Germinal center (tissue), 1 donor: ENCODE results near the gene TRAPPC2L.
"Not testable (repeated sequence)": the region's sequence is repeated elsewhere in the genome, so short reads cannot be mapped to it uniquely, and the experiment has no call there.

Experiments
- DNase-seq: peaks from one replicate; pipeline ENCODE4 v3.0.0; 2012; ENCODE audit warnings: mixed read lengths, low spot score

Gene TRAPPC2L

DNA sequence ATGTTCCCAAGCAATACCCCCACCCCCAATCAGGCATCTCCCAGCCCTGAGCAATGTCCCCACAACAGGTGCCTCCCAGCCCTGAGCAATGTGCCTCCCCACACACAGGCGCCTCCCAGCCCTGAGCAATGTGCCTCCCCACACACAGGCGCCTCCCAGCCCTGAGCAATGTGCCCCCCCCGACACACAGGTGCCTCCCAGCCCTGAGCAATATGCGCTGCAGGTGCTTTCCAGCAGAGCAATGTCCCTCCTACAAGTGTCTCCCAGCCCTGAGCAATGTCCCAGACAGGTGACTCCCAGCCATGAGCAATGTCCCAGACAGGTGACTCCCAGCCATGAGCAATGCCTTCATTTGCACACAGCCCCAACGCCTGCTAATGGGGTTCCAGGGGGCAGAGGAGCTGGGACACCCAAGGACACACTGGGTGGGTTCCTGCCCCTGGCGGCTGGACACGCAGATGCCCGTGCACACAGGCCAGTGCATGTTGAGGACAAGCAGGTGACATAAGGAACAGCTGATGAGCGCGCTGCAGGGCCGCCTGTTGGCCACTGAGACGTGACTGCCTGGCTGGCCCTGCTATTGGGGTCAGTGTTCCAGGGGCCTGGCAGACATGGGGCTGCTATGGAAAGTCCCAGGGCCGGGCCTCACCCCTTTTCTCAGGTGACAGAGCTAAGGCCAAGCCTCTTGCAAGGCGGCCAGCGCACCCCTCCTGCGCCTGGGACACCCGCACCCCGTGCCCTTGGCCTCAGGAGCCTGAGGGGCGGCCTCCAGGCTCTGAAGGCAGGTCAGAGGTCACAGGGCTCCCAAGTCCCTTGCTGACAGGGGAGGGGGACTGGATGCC is 36.4 kb downstream of the TRAPPC2L start:
- no peak for DNase-seq

DNA sequence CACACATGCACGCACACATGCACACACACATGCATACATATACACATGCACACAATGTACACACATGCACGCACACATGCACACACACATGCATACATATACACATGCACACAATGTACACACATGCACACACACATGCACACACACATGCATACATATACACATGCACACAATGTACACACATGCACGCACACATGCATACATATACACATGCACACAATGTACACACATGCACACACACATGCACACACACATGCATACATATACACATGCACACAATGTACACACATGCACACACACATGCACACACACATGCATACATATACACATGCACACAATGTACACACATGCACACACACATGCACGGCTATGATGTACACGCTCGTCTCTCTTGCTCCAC is 37.3 kb downstream of the TRAPPC2L start:
- DNase-seq = not testable (repeated sequence)

GRCh38 chr16:88894681-88895300 is 37.9 kb downstream of the TRAPPC2L start:
- DNase-seq = no peak

DNA sequence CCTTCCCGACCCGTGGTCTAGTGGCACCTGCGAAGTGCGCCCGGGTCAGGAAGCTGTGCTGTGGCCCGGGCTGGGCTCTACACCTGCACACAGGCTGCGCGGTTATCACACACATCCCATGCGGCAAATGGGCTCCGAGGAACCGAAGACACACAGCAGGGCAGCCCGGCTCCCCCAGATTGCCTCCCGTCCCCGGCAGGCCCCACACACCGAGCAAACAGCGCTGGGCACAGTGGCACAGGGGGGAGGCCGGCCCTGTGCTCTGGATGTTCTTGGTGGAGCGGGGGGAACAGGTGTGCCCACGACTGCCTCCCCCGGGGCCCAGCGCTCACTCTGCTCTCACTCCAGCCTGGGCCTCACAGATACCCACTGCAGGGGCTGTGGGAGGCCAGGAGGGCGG is 38.4 kb downstream of the TRAPPC2L start:
- DNase-seq = no peak

GRCh38 chr16:88896238-88897070 is 39.5 kb downstream of the TRAPPC2L start:
- DNase-seq = no peak

DNA sequence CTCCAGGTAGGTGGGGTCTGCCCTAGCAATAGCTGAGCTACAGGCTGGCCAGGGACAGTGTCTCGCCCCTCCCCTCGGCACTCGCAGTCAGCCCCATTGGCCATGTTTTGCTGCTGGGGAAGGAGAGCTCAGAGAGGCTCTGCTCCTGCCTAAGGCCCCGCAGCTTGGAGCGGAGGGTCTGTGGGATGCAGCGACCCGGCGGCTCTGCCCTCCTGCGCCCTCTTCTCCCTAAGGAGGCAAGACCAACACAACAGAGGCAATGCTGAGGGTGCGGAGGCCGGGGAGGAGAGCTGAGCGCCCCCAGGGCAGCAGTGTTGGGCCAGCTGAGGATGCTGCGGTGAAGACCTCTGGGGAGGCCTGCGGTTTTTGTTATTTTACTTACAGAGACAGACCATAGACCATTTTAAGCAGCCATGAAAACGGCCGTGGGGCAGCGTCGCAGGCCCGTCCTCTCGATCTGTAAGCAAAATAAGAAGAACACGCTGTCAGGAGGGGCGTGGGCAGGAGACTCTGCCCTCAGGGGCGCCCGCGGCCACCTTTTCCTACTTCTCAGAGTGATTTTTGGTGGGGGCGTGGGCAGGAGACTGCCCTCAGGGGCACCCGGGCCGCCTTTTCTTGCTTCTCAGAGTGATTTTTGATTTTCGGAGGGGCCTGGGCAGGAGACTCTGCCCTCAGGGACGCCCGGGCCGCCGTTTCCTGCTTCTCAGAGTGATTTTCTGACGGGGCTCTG is 40.9 kb downstream of the TRAPPC2L start:
- DNase-seq = no peak

- no peak for DNase-seq
These were observed 43.2 kb downstream of the TRAPPC2L start for GRCh38 chr16:88899901-88900661.

GRCh38 chr16:88900662-88901052 is 43.7 kb downstream of the TRAPPC2L start:
- no peak for DNase-seq

- DNase-seq = no peak
These were observed 44.9 kb downstream of the TRAPPC2L start for GRCh38 chr16:88901718-88902337.

GRCh38 chr16:88902744-88903143 is 45.8 kb downstream of the TRAPPC2L start:
- DNase-seq = no peak

DNA sequence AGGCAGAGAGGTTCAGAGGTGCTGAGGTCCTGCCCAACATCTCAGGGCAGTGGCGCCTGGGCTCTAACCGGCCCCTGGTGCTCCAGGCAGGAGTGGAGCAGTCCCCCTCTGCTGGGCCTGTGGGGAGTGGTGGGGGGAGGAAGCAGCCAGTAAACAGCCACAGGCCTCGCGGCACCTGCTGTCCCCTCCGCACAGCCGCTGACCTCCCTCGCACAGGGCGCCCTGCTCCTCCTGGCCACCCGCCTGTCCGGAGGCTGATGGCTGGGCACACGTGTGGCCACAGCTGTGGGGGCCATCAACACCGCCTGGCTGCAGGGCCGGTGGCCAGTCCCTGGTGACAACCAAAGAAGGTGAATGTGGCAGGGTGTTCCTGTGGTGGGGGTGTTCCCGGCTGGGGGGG is 46.3 kb downstream of the TRAPPC2L start:
- no peak for DNase-seq

DNA sequence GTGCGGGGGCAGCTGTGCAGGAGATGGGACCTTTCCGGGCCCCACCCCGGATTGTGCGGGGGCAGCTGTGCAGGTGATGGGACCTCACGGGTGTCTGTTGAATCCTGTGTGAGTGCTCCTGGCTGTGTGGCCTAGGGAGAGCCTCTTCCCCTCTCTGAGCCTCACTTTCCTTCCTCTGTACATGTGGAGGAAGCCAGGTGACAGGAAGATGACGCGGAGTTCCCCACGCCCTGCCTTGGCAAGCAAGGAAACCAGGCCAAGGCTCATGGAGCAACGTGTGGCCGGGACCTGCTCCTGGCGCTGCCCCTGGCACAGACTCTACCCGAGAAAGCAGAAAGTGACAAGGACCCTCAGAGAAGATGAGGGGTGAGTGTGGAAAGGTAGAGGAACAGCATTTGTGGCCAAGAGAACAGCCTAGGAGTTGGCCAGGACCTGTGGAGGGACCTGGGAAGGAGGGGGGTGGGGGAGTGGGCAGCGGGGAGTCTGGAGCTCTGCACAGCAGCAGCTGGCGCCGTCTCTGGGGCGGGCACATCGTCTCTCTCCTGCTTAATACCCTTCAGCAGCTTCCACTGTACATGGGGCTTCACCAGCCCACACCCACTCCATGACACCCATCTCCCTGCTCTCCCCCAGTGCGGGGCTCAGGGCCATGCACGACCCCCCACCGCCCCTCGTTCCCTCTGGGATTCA is 47.9 kb downstream of the TRAPPC2L start:
- DNase-seq = no peak

- DNase-seq = peak; percentile 79
These were observed 48.6 kb downstream of the TRAPPC2L start for GRCh38 chr16:88905563-88905962.

DNA sequence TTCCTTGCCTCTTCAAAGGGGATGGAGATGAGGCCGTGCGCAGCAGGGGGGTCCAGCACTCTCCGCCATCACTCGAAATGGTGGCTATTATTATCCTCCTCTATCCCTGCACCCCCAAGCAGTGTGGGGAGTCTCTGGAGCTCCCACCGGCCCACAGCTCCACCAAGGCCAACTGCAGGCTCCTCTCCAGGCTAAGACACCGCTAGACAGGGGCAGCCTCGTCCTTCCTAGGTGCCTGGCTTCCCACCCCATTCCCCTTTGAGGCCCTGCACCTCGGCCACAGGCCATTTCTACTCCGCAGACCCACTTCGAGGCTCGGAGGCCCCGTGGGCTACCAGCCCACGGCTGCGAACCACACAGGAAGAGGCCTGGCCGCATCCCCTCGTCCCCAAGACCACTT is 49.1 kb downstream of the TRAPPC2L start:
- no peak for DNase-seq

DNA sequence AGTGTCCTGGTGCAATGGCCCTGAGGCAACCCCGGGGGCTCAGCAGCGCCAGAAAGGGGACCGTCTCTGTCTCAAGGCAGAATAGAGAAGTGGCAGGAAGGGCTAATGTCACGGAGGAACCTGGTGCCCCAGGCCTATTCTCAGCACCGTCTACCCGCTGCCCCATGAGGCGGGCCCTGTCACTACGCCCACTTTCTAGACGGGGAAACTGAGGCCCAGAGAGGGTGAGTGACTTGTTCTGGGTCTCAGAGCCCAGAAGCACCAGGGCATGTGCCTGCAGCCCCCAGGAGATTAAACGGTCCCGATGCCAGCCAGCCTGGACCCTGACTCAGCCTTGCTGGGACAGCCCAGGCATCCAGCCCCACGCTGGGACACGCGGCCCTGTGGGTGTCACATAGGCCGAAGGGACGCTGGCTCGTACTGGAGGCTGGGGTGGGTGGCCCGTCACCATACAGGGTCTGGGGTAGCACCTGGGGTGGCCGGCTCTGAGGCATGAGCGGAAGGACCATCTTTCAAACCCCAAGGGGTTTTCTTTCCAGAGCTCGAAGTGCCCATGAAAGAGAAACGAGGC is 49.7 kb downstream of the TRAPPC2L start:
- no peak for DNase-seq

GRCh38 chr16:88907768-88908167 is 50.8 kb downstream of the TRAPPC2L start:
- DNase-seq = no peak

DNA sequence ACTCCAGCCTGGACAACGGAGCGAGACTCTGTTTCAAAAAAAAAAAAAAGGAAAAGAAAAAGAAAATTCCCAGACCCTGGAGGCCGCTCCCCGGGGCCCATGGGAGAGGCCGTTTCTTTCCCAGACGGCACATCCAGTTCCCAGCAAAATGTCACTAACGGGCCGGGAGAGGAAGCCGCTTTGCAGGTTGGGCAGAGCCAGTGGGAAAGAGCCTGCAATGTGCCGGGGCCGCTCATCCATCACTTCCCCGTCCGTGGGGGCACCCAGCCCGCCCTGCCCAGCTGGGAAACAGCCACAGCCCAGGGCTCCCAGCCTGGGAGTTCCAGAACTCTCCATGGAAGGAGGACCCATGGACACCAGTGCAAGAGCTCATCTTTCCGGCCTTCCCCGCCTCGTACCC is 51.4 kb downstream of the TRAPPC2L start:
- DNase-seq = no peak

GRCh38 chr16:88909431-88910210 is 52.7 kb downstream of the TRAPPC2L start:
- no peak for DNase-seq
